KBM-7 (cell line): ENCODE data around the gene TMTC1.
A peak's percentile ranks its signal among the peaks of the same experiment; 100 is the strongest.

Experiments used
- DNase-seq: peaks from one replicate; pipeline ENCODE4 v3.0.0-alpha.2; 2015
- in situ Hi-C: fragments of 300-500 bp; cut with MboI; formaldehyde crosslinking; loops from 2 replicates; pipeline ENCODE4 v1.14.3; 2020; ENCODE audit warnings: low sequenced_read_pairs, low pct_unique_long_range_greater_than_20kb, mixed read lengths

The TMTC1 gene

GRCh38 chr12:29722164-29722563 lies 61.6 kb downstream of the TMTC1 start:
- in situ Hi-C loops: no loop called here
- DNase-seq: no peak

- DNase-seq: no peak
- in situ Hi-C loops: no loop called here
Measured at GRCh38 chr12:29719381-29719780, 64.4 kb downstream of the TMTC1 start.

GRCh38 chr12:29717540-29718100 lies 66.1 kb downstream of the TMTC1 start:
- in situ Hi-C loops: no loop called here
- no peak for DNase-seq

GRCh38 chr12:29714966-29715365 lies 68.8 kb downstream of the TMTC1 start:
- DNase-seq: no peak
- in situ Hi-C loops: no loop called here

- no peak for DNase-seq
- in situ Hi-C loops: no loop called here
Measured at GRCh38 chr12:29713729-29714128, 70.0 kb downstream of the TMTC1 start.

DNA sequence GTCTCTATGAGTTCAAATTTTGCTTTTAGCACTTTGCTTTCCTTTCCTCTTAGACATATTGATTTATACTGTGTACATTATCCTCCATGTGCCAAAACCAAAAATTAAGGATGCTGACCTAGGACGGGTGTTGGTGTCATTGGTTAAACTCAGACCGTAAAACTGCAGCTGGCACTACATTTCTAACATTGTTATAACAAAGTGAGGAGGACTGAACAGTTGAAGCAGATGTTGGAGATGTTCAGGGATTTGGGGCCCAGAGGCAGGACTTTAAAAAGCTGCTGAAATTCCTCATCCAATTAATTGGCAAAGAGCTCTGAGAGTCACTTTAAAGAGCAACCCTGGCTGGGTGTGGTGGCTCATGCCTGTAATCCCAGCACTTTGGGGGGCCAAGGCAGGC lies 72.4 kb downstream of the TMTC1 start:
- in situ Hi-C loops: no loop called here

GRCh38 chr12:29710104-29710503 lies 73.6 kb downstream of the TMTC1 start:
- peak; percentile 12 for DNase-seq
- in situ Hi-C loops: no loop called here

More for the DNA sequence above, 72.4 kb downstream of the TMTC1 start:
- DNase-seq: no peak

- DNase-seq: no peak
- in situ Hi-C loops: no loop called here
Measured at GRCh38 chr12:29709496-29710040, 74.2 kb downstream of the TMTC1 start.

GRCh38 chr12:29709054-29709453 lies 74.7 kb downstream of the TMTC1 start:
- no peak for DNase-seq
- in situ Hi-C loops: no loop called here

DNA sequence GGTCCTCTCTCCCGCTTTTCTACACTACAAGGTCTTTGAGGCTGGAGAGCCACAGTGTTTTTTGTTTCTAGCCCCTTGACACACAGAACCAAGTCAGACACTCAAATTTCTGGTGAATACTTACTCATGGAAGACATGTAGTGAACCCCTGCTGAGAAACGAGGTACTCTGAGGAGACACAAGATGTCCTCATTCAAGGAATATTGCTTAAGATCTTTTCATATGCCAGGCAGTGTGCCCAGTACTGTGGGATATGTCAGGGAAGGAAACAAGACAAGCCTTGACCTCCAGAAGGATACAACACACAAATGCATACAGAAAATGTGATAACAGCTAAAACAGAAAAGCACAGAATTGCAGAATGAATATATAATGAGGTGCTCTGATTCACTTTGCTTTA lies 75.9 kb downstream of the TMTC1 start:
- in situ Hi-C loops: no loop called here

GRCh38 chr12:29706311-29706710 lies 77.4 kb downstream of the TMTC1 start:
- no peak for DNase-seq
- in situ Hi-C loops: no loop called here

More for the DNA sequence above, 75.9 kb downstream of the TMTC1 start:
- no peak for DNase-seq

- in situ Hi-C loops: no loop called here
- DNase-seq: no peak
Measured at GRCh38 chr12:29703528-29703927, 80.2 kb downstream of the TMTC1 start.

- in situ Hi-C loops: no loop called here
- no peak for DNase-seq
Measured at GRCh38 chr12:29702972-29703371, 80.8 kb downstream of the TMTC1 start.

DNA sequence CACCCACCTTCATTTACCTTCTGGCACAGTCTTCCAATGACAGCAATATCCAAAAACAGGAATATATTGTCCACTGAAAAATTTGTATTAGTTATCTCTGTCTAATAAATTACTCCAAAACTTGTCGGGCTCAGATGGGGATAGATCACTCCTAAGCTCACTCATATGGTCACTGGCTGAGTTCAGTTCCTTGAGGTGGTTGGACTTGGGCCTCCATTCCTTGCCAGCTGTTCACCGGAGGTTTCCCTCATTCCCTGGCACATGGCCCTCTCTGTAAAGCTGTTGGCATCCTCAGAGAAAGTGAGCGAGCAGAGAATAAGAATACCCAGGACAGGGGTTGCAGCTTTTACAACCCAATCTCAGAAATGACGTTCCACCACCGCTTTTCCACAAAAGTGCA lies 81.5 kb downstream of the TMTC1 start:
- DNase-seq: no peak
- in situ Hi-C loops: no loop called here

GRCh38 chr12:29700761-29701481 lies 82.8 kb downstream of the TMTC1 start:
- no peak for DNase-seq
- in situ Hi-C loops: no loop called here

DNA sequence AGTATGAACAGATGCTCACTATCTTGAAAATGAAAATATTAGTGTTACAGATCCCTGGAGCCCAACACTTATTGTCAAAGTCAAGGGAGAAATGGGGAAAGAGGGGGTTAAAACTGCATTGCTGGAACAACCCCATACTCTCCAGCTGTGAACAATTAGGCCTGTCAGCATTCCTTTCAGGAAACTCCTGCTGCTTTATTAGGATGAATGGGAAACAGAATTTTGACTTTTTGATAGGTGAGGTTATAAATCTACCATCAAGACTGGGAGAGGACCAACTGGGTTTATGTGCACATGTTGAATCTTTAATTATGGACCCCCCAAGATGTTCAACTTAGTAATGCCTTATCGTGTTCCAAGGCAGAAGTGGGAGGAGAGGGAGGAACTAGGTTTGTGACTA lies 85.0 kb downstream of the TMTC1 start:
- no peak for DNase-seq
- in situ Hi-C loops: no loop called here

- no peak for DNase-seq
- in situ Hi-C loops: no loop called here
Measured at GRCh38 chr12:29695800-29696199, 87.9 kb downstream of the TMTC1 start.

DNA sequence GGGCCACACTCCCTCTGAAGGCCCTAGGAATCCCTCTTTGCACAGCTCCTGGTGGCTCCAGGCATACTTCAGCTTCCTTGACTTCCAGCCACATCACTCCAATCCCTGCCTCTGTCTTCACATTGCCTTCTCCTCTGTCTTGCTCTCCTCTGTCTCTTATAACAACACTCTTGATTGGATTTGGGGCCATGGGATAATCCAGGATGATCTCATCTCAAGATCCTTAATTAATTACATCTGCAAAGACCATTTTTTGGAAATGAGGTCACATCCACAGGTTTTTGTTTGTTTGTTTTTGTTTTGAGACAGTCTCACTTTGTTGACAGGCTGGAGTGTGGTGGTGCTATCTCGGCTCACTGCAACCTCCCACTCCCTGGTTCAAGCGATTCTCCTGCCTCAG lies 88.7 kb downstream of the TMTC1 start:
- DNase-seq: no peak
- in situ Hi-C loops: no loop called here

DNA sequence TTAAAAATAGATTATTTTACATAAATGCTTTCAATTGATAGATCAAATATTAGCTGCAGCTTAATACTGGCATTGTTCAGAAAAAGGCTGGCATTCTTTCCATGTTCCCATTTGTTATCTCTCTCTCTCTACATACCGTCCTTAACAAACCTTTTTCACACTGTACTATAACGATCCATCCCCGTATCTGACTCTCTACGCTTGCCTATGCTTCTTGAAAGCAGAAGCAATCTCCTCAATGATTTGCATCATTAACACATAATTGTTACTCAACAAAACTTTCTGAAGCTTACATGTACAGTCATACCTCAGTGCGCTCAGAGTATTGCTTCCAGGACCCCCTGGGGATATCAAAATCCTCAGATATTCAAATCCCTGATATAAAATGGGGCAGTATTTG lies 89.7 kb downstream of the TMTC1 start:
- no peak for DNase-seq
- in situ Hi-C loops: no loop called here

DNA sequence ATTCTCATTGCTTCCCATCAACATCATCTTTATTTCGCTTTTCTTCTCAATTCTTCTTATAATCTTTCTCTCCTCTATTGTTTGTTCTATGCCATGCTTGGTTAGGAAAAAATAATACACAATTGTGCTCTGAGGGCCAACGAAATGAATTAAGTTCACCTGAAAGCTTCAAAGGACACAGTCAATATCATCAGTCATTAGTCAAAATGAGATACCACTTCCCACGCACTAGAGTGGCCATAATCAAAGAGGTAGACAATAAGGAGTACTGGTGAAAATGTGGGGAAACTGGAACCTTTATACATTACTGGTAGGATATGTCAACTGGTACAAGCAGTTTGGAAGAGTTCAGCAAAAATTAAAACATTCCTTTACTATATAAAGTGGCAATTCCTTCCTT lies 91.5 kb downstream of the TMTC1 start:
- in situ Hi-C loops: no loop called here
- DNase-seq: no peak
